IMR-90 (cell line): ENCODE results near the gene ADGRG2. TPM values are rescaled to one million over a fixed set of nuclear protein-coding genes. Genes with fewer than 3 reads are reported as not detected.

Experiments
- ATAC-seq: fragments of 200-7000 bp; cut with Tn5 transposase; 2 replicates; pipeline ENCODE4 v1.9.1; 2020; ENCODE audit warnings: low read depth, mild to moderate bottlenecking, moderate library complexity
- BruUV-seq: library from RNA; stranded (reverse); fragments of 400-500 nt; replicated peaks from 2 replicates; lab custom pipeline; 2021; lab: Mats Ljungman, UMichigan
- CTCF ChIA-PET: fragments of 300-600 bp; formaldehyde crosslinking; extraction: SDS; loops from one replicate; lab custom pipeline; 2021; ENCODE audit warnings: antibody characterized with exemption; lab: Yijun Ruan, JAX
- POLR2A ChIA-PET: fragments of 300-600 bp; sonication (Branson Sonifier 250); formaldehyde crosslinking; loops from one replicate; lab custom pipeline; 2022; ENCODE audit warnings: antibody characterized with exemption; ENCODE audit not compliant: unreplicated experiment; lab: Charles Lee
- DNase-seq: peaks from one replicate; pipeline ENCODE4 v3.0.0; 2013
- H2AFZ ChIP-seq: replicated peaks from 2 replicates; pipeline ENCODE3; 2013; ENCODE audit warnings: low read length, mild to moderate bottlenecking; ENCODE audit not compliant: poor library complexity
- H2AK5ac ChIP-seq: 2 replicates; pipeline ENCODE4 v1.6.1; 2013; ENCODE audit warnings: low read depth, low read length, inconsistent platforms
- H2AK9ac ChIP-seq: replicated peaks from 2 replicates; pipeline ENCODE3; 2013; ENCODE audit warnings: mild to moderate bottlenecking, low read depth, low read length, moderate library complexity; ENCODE audit not compliant: poor library complexity
- H2BK120ac ChIP-seq: 2 replicates; pipeline ENCODE4 v1.6.1; 2013; ENCODE audit warnings: low read depth, low read length, inconsistent platforms
- H2BK15ac ChIP-seq: 3 replicates; pipeline ENCODE4 v1.6.1; 2013; ENCODE audit warnings: low read depth, low read length, inconsistent platforms
- H2BK20ac ChIP-seq: 2 replicates; pipeline ENCODE4 v1.6.1; 2013; ENCODE audit warnings: low read depth, mild to moderate bottlenecking, inconsistent platforms, low read length, moderate library complexity
- H2BK5ac ChIP-seq: 2 replicates; pipeline ENCODE4 v1.6.1; 2013; ENCODE audit warnings: mild to moderate bottlenecking, low read depth, low read length, inconsistent platforms; ENCODE audit not compliant: poor library complexity, severe bottlenecking
- H3K14ac ChIP-seq: replicated peaks from 2 replicates; pipeline ENCODE4 v1.6.1; 2013; ENCODE audit warnings: low read depth, low read length, inconsistent platforms
- H3K18ac ChIP-seq: 2 replicates; pipeline ENCODE4 v1.6.1; 2013; ENCODE audit warnings: low read depth, low read length, control low read depth
- H3K23ac ChIP-seq: 2 replicates; pipeline ENCODE4 v1.6.1; 2013; ENCODE audit warnings: low read depth, low read length, inconsistent platforms
- H3K27ac ChIP-seq: 2 replicates; pipeline ENCODE4 v1.5.1; 2013; ENCODE audit warnings: mild to moderate bottlenecking, control low read depth, low read length; ENCODE audit not compliant: insufficient read depth
- H3K27me3 ChIP-seq: 2 replicates; pipeline ENCODE4 v1.6.1; 2013; ENCODE audit warnings: low read length; ENCODE audit not compliant: control insufficient read depth, insufficient read depth
- H3K36me3 ChIP-seq: 2 replicates; pipeline ENCODE4 v1.6.1; 2013; ENCODE audit warnings: low read length, mixed read lengths; ENCODE audit not compliant: control insufficient read depth, insufficient read depth
- H3K4ac ChIP-seq: 2 replicates; pipeline ENCODE4 v1.6.1; 2013; ENCODE audit warnings: low read depth, low read length, inconsistent platforms
- H3K4me1 ChIP-seq: 2 replicates; pipeline ENCODE4 v1.6.1; 2013; ENCODE audit warnings: low read length, mixed read lengths; ENCODE audit not compliant: control insufficient read depth, insufficient read depth
- H3K4me2 ChIP-seq: 2 replicates; pipeline ENCODE4 v1.6.1; 2013; ENCODE audit warnings: low read depth, mild to moderate bottlenecking, control low read depth, low read length, moderate library complexity
- H3K4me3 ChIP-seq: 2 replicates; pipeline ENCODE4 v1.5.1; 2013; ENCODE audit warnings: low read depth, mild to moderate bottlenecking, control low read depth, low read length, moderate library complexity; ENCODE audit not compliant: insufficient read depth
- H3K56ac ChIP-seq: 2 replicates; pipeline ENCODE4 v1.6.1; 2013; ENCODE audit warnings: low read length, inconsistent platforms; ENCODE audit not compliant: insufficient read depth; ENCODE audit errors: extremely low read depth
- H3K79me1 ChIP-seq, 2 experiments: 2 replicates each; pipeline ENCODE4 v1.6.1; 2013; ENCODE audit warnings: low read length in 2 of 2, inconsistent platforms in 1 of 2, low read depth in 1 of 2
- H3K9ac ChIP-seq: 2 replicates; pipeline ENCODE4 v1.6.1; 2013; ENCODE audit warnings: low read depth, low read length, control low read depth
- H3K9me1 ChIP-seq: 2 replicates; pipeline ENCODE4 v1.6.1; 2013; ENCODE audit warnings: low read length, inconsistent platforms; ENCODE audit not compliant: insufficient read depth
- H3K9me3 ChIP-seq: 2 replicates; pipeline ENCODE4 v1.6.1; 2013; ENCODE audit warnings: low read length; ENCODE audit not compliant: control insufficient read depth, insufficient read depth
- H4K20me1 ChIP-seq: 2 replicates; pipeline ENCODE4 v1.6.1; 2013; ENCODE audit warnings: low read length, inconsistent platforms; ENCODE audit not compliant: insufficient read depth
- H4K5ac ChIP-seq: 2 replicates; pipeline ENCODE4 v1.6.1; 2013; ENCODE audit warnings: mild to moderate bottlenecking, low read depth, low read length, control low read depth
- H4K8ac ChIP-seq, 2 experiments: 2 replicates each; pipeline ENCODE4 v1.6.1; 2013; ENCODE audit warnings: low read depth in 2 of 2, low read length in 2 of 2, control low read depth in 1 of 2, inconsistent platforms in 1 of 2
- H4K91ac ChIP-seq: 2 replicates; pipeline ENCODE4 v1.6.1; 2013; ENCODE audit warnings: low read depth, low read length, inconsistent platforms; ENCODE audit not compliant: insufficient read depth
- BHLHE40 ChIP-seq: fragments of 150-350 bp; IDR thresholded peaks from 2 replicates; pipeline ENCODE4 v1.6.1; 2016; ENCODE audit warnings: mild to moderate bottlenecking, low read depth, low read length
- CHD1 ChIP-seq: IDR thresholded peaks from 2 replicates; pipeline ENCODE4 v1.6.1; 2012; ENCODE audit warnings: low read depth, low read length, improper control_type of control experiment
- MAZ ChIP-seq: IDR thresholded peaks from 2 replicates; pipeline ENCODE4 v1.6.1; 2012; ENCODE audit warnings: low read depth, mild to moderate bottlenecking, low read length, improper control_type of control experiment, moderate library complexity, borderline replicate concordance
- NFE2L2 ChIP-seq: fragments of 150-350 bp; IDR thresholded peaks from 2 replicates; pipeline ENCODE4 v1.6.1; 2016; ENCODE audit warnings: low read depth, mild to moderate bottlenecking, low read length
- POLR2A ChIP-seq: IDR thresholded peaks from 2 replicates; pipeline ENCODE4 v1.6.1; 2012; ENCODE audit warnings: mild to moderate bottlenecking, low read depth, low read length
- RFX5 ChIP-seq: IDR thresholded peaks from 2 replicates; pipeline ENCODE4 v1.8.0; 2012; ENCODE audit warnings: low read depth, mild to moderate bottlenecking, low read length, moderate library complexity
- SMC3 ChIP-seq: fragments of 150-350 bp; IDR thresholded peaks from 2 replicates; pipeline ENCODE4 v1.6.1; 2016; ENCODE audit warnings: low read depth, mild to moderate bottlenecking, antibody characterized with exemption, low read length, moderate library complexity
- WGBS, 2 experiments: methylation state at CpG; one replicate each; pipeline versions ENCODE4 v1.1.5 to v1.1.7; 2013; ENCODE audit warnings: missing lambda C conversion rate in 2 of 2; ENCODE audit not compliant: insufficient read length in 1 of 2; ENCODE audit errors: extremely low coverage in 2 of 2; 5-methylcytosine and 5-hydroxymethylcytosine counted together
- dilution Hi-C: fragments of 300-500 bp; cut with HindIII; formaldehyde crosslinking; loops from one replicate; pipeline ENCODE4 v1.14.3; 2018; ENCODE audit warnings: low sequenced_read_pairs; ENCODE audit not compliant: unreplicated experiment
- in situ Hi-C: fragments of 300-500 bp; cut with MboI; formaldehyde crosslinking; loops from 3 replicates; pipeline ENCODE4 v1.14.3; 2019; ENCODE audit warnings: low sequenced_read_pairs, inconsistent platforms, mixed read lengths
- intact Hi-C: fragments of 100-400 bp; cut with micrococcal nuclease; formaldehyde crosslinking; loops from 2 replicates; pipeline ENCODE4 v1.10.0; 2022
- polyA plus RNA-seq, 3 experiments: library from polyadenylated mRNA; depleted of rRNA; stranded (reverse); fragments of >200 nt; gene quantifications; 2 replicates each; pipeline ENCODE4 v1.2.3, GENCODE V29; 2012; ENCODE audit warnings: low replicate concordance in 1 of 3
- total RNA-seq: library from RNA; depleted of rRNA; stranded (reverse); fragments of >200 nt; gene quantifications from 2 replicates; pipeline ENCODE4 v1.2.3, GENCODE V29; 2012
- TF ChIP-seq, protein P1 (sequence below): conservative IDR thresholded peaks from 2 replicates; pipeline ENCODE4 v1.5.1; 2012; ENCODE audit warnings: mild to moderate bottlenecking, low read depth, low read length, improper control_type of control experiment

Gene ADGRG2
- total and polyA plus RNA-seq, 2 of the 4 experiments (the other 2 are of a cell fraction) = under 0.01 to 0.07 TPM

- H4K20me1 ChIP-seq = no peaks in the 10 kb centered on the region
- BruUV-seq = no TSS peak
- H3K18ac ChIP-seq = no peak overlapping the region
- TF ChIP-seq, protein P1, sequence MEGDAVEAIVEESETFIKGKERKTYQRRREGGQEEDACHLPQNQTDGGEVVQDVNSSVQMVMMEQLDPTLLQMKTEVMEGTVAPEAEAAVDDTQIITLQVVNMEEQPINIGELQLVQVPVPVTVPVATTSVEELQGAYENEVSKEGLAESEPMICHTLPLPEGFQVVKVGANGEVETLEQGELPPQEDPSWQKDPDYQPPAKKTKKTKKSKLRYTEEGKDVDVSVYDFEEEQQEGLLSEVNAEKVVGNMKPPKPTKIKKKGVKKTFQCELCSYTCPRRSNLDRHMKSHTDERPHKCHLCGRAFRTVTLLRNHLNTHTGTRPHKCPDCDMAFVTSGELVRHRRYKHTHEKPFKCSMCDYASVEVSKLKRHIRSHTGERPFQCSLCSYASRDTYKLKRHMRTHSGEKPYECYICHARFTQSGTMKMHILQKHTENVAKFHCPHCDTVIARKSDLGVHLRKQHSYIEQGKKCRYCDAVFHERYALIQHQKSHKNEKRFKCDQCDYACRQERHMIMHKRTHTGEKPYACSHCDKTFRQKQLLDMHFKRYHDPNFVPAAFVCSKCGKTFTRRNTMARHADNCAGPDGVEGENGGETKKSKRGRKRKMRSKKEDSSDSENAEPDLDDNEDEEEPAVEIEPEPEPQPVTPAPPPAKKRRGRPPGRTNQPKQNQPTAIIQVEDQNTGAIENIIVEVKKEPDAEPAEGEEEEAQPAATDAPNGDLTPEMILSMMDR = no peak
- no peak for TF ChIP-seq MAZ
- no peak for TF ChIP-seq BHLHE40
- no peak for TF ChIP-seq NFE2L2
- TF ChIP-seq CHD1 = no peak
- TF ChIP-seq POLR2A = no peak
- TF ChIP-seq RFX5 = no peak
- no peak for TF ChIP-seq SMC3
- no peaks in the 10 kb centered on the region for H3K27me3 ChIP-seq
- POLR2A ChIA-PET = no interaction called here
- H2BK20ac ChIP-seq = no peak overlapping the region
- no peaks in the 10 kb centered on the region for H3K9me1 ChIP-seq
- no peak overlapping the region for H3K4ac ChIP-seq
- no peak overlapping the region for H2BK5ac ChIP-seq
- no peak overlapping the region for H3K4me2 ChIP-seq
- dilution Hi-C loops (no loop called here), in situ Hi-C loops (no loop called here), intact Hi-C loops (no loop called here)
- H3K27ac ChIP-seq = no peak overlapping the region
- DNase-seq (no peak), ATAC-seq (no peak)
- no peak overlapping the region for H3K14ac ChIP-seq
- H3K9ac ChIP-seq = no peak overlapping the region
- H3K79me1 ChIP-seq = peaks cover 0 to 4% of the 10 kb centered on the region in 2 experiments; a peak in 1 of 4 replicates
- no CpG with 5 or more reads among the region's 4 CpGs for WGBS, 2 experiments
- CTCF ChIA-PET = interaction anchor here (0.5 to 0.7 kb wide), 3 partner anchors 14 to 660 kb away, joined by 3 to 6 read pairs (median 4); no protein-coding TSS in a partner anchor
- H3K9me3 ChIP-seq = no peaks in the 10 kb centered on the region
- H2AFZ ChIP-seq = no peak overlapping the region
- no peak overlapping the region for H3K23ac ChIP-seq
- H2BK120ac ChIP-seq = no peak overlapping the region
- no peak overlapping the region for H2BK15ac ChIP-seq
- no peak overlapping the region for H4K8ac ChIP-seq
- no peak overlapping the region for H4K91ac ChIP-seq
- H3K56ac ChIP-seq = no peak overlapping the region
- no peak overlapping the region for H4K5ac ChIP-seq
- H3K4me1 ChIP-seq = no peaks in the 10 kb centered on the region
- no peak overlapping the region for H2AK5ac ChIP-seq
- no peak overlapping the region for H3K4me3 ChIP-seq
- H2AK9ac ChIP-seq = no peak overlapping the region
- H3K36me3 ChIP-seq = no peaks in the 10 kb centered on the region; the same call in 1 of the 2 replicates
Observed at GRCh38 chrX:19007868-19008267, 114.4 kb downstream of the ADGRG2 start.
